HCT116 (cell line): ENCODE results near the gene NABP2.
"Not testable (repeated sequence)": the region's sequence is repeated elsewhere in the genome, so short reads cannot be mapped to it uniquely, and the experiment has no call there.

ENCODE experiments used
- POLR2A ChIP-seq: IDR thresholded peaks from 2 replicates; pipeline ENCODE4 v1.7.0; 2011; ENCODE audit warnings: borderline replicate concordance; ENCODE audit not compliant: insufficient read depth, insufficient read length; ENCODE audit errors: extremely low read depth
- TF ChIP-seq, protein P1 (sequence below), 3 experiments: fragments of 200-600 bp in 1 of 3; sonication (generic) in 1 of 3; IDR thresholded peaks in 2 of 3; conservative IDR thresholded peaks in 1 of 3; 2 replicates each; pipeline ENCODE4 v1.5.1; 2012 to 2017; ENCODE audit warnings: low read depth in 2 of 3, low read length in 2 of 3, antibody characterized with exemption in 1 of 3, borderline replicate concordance in 1 of 3, control low read depth in 1 of 3, mild to moderate bottlenecking in 1 of 3, mixed read lengths in 1 of 3, mixed run types in 1 of 3, moderate library complexity in 1 of 3; ENCODE audit not compliant: insufficient read depth in 1 of 3

DNA sequence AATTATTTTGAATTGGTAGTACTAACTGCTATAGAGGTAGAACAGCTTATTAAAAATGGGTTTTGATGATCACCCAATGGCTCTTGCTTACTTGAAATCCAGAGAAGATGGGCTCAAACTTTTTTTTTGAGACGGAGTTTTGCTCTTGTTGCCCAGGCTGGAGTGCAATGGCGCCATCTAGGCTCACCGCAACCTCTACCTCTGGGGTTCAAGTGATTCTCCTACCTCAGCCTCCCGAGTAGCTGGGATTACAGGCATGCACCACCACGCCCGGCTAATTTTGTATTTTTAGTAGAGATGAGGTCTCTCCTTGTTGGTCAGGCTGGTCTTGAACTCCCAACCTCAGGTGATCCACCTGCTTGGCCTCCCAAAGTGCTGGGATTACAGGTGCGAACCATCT lies 38.8 kb downstream of the NABP2 start:
- TF ChIP-seq, protein P1, sequence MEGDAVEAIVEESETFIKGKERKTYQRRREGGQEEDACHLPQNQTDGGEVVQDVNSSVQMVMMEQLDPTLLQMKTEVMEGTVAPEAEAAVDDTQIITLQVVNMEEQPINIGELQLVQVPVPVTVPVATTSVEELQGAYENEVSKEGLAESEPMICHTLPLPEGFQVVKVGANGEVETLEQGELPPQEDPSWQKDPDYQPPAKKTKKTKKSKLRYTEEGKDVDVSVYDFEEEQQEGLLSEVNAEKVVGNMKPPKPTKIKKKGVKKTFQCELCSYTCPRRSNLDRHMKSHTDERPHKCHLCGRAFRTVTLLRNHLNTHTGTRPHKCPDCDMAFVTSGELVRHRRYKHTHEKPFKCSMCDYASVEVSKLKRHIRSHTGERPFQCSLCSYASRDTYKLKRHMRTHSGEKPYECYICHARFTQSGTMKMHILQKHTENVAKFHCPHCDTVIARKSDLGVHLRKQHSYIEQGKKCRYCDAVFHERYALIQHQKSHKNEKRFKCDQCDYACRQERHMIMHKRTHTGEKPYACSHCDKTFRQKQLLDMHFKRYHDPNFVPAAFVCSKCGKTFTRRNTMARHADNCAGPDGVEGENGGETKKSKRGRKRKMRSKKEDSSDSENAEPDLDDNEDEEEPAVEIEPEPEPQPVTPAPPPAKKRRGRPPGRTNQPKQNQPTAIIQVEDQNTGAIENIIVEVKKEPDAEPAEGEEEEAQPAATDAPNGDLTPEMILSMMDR (IDR thresholded peaks at IDR 0.05 in 2 of 3, conservative IDR thresholded peaks at IDR 0.05 in 1 of 3; ENCODE audit: borderline replicate concordance in 1 of 3, insufficient read depth in 1 of 3, low read depth in 2 of 3, low read length in 2 of 3), result peak; percentile 1 to 29 (median 27); a peak in 3 of 6 replicates
- TF ChIP-seq POLR2A, result not testable (repeated sequence)
